HG02938 (cell line): ENCODE data around the gene CACNA1E.

ENCODE experiments used
- ATAC-seq: cut with Tn5 transposase; IDR thresholded peaks from one replicate; pipeline ENCODE4 v1.9.1; 2021; ENCODE audit warnings: mild to moderate bottlenecking, moderate library complexity; ENCODE audit not compliant: unreplicated experiment

CACNA1E gene

DNA sequence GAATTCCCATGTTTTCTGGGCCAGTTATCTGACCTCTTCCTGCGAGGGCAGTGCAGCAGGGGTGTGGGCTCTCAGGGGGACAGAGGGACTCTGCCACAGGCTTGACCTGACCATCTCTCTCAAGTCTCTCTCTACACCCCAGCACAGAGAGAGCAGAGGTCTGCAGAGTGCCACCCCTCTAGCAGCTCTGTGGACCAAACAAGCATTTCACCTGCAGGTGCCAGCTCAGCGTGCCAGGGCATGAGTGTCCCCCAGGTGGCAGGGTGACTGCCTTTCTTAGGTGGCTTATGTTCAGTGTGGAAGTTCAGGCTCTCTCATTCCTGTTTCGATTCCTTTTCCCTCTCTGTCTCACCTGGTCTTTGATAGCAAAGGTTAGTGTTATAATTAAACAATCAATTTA, 191.3 kb downstream of the CACNA1E start:
- ATAC-seq = no peak

DNA sequence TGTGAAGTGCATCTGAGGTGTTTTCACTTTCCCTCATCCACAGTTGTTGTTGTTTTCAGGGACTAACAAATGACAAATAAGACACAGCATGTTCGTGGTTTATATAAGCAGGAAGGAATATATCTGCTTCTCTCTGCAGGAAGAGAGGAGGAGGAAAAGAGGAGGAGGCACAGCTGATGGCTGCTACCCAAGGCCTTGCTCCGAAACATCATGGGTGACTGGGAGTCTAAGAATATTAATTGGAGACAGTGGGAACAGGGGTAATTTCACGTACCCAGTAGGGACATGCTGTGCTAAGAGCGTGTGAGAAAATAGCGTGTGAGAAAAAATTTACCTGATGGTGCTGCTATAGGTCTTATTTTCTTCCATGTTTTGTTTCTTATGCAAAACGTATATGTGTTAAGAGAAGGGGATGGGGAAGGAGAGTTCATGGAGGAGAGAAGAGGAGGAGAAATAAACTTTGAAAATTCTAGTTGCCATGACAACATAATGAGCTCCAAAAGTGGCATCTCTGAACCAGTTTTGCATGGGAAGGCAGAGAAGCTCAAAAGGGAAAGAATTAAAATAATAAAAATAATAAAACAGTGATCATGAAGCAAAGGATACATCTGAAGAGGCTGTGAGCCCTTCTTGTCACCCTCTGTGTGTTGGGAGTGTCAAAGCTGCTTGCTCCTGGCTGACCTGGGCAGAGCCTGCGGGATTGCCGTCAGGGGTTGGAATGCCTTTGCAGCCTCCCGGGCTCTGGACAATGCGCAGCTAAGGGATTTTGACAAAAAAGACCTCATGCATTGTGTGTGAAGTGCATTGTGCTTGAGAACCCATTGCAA, 192.0 kb downstream of the CACNA1E start:
- no peak for ATAC-seq

DNA sequence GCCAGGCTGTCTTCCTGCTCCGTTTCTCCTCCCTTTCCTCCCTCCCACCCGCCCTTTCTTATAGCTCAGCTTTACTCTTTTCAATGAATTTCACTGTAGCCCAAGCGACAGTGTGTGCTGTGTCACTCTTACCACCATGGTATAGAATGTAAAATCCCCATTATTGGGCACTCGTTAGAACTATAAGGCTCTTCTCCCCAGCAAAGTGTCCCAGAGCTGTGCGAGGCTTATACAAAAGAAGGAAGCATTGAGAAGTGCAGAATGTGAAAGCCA, 192.5 kb downstream of the CACNA1E start:
- ATAC-seq = no peak

DNA sequence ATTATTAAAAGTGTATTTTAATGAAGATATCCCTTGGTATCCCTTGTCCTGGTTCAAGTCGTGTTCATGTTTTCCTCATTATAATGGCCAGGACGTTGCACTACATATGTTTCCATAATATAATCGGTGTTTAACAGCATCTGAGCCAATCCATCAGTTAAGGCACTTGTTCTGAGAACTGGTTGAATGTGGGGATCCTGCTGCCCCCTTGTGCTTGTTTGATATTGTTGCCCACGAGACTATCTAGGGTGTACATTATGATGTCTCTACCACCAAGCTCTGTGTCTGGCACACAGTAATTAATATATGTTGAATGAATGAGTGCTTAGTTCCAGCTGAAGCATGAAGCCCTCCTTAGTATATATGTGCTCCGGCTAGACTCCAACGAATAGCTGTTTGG, 193.0 kb downstream of the CACNA1E start:
- peak; percentile 78 for ATAC-seq

DNA sequence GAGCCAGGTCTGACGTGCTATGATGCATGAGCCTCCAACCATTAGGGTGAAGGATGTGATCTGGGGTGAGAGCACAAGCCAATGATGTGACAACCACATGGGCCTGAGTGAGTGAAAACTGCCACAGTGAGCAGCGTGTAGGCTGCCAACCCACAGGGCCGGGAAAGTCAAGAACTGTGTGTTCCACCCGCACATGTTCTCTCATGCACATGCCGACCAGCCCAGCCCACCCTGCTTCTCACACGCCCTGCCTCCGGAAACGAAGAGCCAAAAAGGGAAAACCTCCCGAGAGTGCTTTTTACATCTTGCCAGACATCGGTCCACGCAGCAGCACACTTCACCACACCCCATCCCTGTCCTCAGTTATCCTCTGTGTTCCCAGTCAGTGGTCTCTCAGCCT, 197.0 kb downstream of the CACNA1E start:
- ATAC-seq = no peak

DNA sequence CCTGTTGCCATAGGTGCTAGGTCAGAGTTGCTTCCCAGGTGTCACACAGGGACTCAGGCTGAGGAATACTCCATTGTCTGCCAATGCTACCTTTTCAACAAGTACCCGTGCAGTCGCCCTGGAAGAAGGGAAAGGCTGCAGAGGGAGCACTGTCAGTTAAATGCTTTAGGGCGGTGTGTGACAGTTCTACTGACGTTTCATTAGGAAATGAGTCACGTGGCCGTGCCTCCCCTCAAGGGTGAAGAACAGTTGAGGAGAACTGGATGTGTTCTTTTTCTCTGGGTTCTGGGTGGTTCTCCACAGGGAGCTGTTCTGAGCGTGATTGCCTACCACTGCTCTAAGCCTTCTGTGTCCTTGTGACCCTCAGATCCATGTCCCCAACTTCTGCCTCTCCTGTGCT, 197.6 kb downstream of the CACNA1E start:
- no peak for ATAC-seq

DNA sequence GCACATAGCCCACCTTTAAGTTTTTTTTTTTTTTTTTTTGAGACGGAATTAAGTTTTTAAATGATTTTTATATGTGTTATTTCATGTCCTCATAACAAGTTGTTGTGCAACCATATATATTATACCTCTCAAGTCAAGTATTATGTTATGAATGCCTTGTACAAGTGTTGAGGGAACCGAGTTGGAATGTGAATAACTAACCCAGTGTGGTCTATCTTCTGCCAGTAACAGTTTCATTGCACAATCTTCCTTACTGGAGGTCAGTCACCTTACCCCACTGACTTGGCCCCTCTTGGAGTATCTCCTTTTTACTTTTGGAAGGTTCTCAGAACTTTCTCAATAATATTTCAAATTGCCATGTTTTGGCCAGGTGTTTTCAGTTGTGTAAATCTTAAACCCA, 201.9 kb downstream of the CACNA1E start:
- no peak for ATAC-seq

DNA sequence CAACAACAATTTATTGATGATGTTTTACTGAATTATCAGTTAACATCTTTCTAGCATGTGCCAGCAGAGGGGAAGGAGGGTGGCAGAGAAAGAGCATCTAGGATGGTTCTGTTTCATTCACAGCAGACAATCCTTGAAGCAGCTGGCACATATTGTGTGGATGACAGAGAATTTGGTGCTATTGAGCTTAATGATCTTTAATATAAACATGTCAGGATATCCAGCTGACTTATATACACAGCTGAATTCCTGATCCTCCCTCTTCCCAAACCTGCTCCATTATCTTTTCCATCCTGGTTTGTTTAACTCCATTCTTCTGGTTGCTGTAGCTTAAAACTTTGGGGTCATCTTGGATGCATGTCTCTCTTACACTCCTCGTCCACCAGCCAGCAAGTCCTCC, 218.6 kb downstream of the CACNA1E start:
- no peak for ATAC-seq

DNA sequence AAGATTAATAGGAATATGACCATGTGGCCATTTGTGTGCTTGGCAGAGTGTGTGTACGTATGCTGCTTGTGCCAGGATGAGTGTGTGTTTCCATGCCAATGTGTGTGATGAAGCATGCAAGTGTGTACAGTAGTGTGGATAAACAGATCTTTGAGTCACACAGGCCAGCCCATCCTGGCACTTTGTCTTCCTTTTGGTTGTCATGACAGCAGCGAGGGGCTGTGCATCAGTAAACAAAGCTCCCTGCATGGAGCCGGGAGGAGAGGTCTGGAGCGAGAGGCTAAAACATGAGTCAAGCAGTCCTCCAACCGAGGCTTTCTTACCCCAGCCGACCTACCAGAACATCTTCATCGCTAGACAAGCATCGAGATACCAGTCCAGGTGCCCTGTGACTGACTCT, 221.2 kb downstream of the CACNA1E start:
- ATAC-seq = no peak

DNA sequence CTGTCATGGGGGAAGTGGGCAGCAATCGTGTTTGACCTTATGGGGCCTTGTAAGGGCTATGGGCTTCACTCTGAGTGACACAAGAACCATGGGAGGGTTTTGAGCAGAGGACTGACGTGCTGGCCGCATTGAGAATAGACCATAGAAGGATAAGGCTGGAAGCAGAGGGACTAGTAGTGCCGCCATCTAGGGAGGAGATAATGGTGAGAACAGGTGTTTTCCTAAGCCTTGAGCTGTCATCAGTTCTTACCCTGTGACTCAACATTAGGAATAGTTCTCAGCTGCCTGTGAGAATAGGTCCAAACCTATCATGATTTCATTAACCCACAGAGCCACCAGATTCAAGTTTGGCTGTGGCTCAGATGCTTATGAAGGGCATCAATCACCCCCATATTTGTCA, 228.5 kb downstream of the CACNA1E start:
- no peak for ATAC-seq

DNA sequence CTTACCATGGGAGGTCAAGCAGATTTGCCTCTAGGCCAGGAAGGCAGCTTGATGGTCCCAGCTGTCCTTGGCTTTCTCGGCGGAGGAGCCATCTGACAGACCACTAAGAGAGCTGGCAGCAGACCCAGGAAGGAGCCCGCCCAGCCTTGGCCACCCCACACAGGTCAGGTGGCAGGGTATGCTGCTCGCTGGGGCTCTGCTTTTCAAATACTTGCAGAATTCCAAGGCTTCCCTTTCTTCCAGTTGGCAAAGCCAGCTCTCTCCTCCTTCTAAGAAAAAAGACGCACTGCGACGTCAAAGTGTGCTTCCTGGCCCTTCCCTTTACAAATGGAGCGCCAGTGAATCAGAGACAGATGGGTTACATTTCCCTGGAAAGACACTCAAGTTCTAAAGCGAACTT, 229.4 kb downstream of the CACNA1E start:
- no peak for ATAC-seq

DNA sequence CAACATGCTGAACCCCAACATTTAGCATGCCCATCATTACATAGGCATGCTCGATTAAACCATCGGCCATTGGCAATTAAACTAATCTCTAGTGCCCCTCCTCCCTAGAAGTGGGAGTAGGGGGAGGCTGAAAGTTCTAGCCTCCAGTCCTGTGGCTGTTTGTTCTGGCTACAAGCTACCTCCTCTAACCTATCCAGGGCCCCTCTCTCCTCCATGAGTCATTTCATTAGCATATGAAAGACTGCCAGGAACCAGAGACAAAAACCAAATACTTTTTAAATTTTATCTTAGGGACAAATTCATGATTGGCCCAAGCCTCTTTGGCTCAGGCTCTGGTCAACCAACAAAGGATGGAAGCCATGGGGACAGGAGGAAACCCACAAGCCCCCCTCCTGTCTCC, 231.1 kb downstream of the CACNA1E start:
- no peak for ATAC-seq

DNA sequence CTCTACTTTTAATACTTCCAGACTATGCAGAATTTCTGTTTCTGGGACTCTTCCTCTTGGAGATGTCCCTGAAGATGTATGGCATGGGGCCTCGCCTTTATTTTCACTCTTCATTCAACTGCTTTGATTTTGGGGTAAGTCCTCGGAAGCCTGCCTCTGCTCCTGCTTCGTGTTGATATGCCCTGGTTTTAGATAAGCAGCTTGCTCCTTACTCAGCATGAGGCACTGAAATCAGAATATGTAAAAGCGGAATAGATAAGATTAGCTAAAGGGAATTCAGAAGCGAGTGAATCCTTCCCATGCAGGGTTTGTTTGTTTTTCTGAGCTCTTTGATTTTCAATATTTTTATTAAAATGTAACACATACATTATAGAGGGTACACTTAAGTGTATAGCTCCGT, 234.7 kb downstream of the CACNA1E start:
- no peak for ATAC-seq

DNA sequence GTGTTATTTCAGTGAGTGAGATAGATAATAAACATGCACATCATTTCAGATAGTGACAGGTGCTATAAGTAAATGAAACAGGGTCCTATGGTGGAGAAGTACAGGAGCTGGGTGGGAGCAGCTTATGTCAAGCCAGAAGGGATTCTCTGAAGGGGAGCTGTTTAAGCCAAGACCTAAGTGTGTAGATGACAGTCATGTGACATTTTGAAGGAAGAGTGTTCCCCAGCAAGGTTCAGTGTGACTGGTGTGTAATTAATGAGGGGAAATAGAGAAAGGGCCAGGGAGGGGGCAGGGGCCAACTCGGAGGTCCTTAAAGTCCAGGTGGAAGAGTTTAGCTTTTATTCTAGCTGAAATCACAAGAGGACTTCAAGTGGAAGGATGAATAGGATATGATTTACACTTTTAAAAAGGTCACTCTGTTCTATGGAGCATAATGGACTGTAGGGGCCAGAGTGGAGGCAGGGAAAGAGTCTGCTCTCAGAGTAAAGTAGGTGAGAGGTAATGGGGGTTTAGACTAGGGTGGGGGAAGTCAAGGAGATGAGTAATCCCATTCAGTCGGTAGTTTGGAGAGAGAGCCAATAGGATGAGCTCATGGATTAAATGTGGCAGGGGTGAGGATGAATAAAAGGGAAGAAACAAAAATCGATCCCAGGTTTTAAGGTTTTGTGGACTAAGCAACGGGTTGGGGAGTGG, 243.1 kb downstream of the CACNA1E start:
- no peak for ATAC-seq

DNA sequence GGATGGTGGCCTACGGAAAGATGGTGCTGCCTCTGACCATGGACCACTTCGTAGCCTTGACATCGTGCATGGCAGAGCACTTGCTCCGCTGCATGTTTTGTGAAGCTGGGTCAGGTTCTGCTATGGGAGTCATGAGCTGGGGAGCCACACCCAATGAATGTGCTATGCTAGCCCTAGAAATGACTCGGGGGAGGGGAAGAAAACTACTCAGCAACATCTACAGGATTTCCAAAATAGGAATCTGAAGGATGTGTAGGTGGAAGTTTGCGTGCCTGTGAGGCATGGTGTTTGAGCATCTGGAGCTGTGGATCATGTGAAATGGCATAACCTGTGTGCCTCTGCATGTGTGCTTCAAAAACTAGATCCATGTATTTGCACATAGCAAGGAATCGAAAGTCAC, 247.3 kb downstream of the CACNA1E start:
- ATAC-seq = no peak

DNA sequence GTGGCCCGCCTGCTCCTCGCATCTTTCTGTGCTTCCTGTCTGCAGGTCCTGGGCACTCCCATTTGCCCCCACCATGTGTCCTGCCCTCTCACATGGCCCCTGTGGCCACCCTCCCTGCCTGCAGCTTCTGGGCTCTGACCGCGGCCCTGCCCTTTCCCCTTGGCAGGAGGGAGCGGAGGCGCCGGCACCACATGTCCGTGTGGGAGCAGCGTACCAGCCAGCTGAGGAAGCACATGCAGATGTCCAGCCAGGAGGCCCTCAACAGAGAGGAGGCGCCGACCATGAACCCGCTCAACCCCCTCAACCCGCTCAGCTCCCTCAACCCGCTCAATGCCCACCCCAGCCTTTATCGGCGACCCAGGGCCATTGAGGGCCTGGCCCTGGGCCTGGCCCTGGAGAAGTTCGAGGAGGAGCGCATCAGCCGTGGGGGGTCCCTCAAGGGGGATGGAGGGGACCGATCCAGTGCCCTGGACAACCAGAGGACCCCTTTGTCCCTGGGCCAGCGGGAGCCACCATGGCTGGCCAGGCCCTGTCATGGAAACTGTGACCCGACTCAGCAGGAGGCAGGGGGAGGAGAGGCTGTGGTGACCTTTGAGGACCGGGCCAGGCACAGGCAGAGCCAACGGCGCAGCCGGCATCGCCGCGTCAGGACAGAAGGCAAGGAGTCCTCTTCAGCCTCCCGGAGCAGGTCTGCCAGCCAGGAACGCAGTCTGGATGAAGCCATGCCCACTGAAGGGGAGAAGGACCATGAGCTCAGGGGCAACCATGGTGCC, 249.1 kb downstream of the CACNA1E start:
- ATAC-seq = no peak

DNA sequence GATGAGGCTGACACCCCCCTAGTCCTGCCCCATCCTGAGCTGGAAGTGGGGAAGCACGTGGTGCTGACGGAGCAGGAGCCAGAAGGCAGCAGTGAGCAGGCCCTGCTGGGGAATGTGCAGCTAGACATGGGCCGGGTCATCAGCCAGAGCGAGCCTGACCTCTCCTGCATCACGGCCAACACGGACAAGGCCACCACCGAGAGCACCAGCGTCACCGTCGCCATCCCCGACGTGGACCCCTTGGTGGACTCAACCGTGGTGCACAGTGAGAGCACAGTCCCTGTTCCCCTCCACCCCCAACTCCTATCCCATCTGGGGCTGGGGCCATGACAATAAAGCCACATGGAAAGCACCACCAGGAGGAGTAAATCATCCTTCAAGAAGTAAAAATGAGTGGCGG, 250.2 kb downstream of the CACNA1E start:
- no peak for ATAC-seq

DNA sequence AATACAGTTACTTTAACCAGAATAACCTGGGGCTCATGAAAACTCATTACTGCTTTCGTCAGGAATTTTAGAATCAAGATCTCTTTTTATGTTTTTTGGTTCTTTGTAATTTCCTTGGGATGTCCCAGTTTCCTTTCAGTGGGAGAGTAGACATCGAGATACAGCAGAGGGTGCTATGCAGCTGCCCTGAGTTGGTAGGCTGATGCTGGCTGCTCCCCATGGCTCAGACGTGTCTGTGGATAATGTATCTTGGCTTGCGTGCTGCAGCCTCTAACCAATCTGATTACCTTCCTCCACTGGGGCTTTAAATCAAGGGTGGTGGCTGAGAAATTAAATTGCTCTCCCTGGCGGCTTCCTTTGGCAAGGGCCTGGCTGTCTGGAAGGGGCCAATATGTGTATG, 253.7 kb downstream of the CACNA1E start:
- no peak for ATAC-seq

DNA sequence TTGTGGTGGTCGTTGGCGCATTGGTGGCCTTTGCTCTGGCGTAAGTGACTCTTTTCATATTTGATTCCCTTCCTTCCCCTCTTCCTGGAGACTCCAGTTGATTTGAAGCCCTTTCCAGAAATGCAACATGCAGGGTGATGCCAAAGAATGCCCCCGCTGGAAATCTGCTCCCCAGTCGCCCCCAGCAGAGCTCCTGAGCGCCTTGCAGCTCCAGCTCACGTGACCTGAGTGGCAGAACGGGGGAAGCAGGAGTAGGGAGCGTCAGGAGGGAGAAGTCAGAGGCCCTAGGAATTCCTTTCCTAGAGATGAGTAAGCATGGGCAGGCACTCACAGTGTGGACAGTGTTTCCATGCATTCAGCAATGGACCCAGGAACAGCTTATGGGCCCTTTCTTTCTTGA, 255.9 kb downstream of the CACNA1E start:
- ATAC-seq = no peak

DNA sequence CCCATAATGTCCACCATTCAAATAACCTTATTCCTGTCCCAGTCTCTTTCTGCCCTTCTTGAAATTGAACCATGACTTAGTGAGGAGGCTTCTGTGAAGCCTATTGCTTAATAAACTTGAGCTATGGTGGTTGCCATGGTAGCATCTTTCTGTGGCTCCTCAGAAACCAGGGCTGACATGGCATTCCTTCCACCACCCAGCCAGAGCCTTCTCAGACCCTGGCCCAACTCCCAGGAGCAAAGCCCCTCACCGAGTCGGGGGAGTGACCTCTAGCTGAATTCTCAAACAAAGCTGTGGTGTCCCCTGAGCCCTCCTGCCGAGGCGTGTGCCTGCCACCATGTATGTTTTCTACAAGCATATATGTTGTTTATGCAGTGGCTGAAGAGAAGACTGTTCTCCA, 259.1 kb downstream of the CACNA1E start:
- no peak for ATAC-seq

DNA sequence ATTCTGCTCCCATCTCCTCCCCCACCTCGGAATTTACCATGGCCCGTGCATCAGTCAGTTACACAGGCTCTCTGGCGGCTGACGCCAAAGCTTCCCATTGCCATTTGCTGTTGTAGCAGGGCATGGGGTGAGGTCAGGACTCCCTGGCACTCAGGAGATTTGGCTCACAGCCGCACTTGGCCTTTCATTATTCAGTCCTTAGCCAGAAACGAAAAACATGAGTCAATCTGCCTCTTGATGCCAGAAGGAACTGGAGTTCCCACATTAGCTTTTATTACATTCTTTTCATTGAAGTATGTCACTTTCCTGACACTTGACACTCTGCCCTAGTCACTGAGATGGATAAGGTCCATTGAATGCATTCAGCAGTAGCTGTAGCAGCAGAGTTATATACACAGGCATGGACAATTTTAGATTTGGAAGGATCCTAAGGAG, 260.6 kb downstream of the CACNA1E start:
- no peak for ATAC-seq

DNA sequence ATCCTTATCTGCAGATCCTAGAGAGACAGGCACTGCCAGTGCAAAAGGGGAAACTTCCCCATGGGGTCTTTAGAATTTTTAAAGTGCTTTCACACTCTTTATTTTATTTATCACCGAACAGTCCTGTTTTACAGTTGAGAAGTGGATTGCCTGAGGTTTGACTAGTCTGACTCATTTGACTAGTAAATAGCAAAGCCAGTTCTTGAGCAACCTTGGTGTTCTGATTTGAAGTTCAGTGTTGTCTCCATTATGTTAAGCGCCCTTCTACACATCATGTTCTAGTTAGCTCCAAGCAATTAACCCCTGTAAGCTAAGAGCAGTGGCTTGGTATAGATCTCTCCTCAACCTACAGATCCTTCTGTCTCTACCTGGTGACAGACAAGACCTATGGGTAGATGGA, 262.9 kb downstream of the CACNA1E start:
- no peak for ATAC-seq
